Karpas-422 (cell line): Measurements from ENCODE around the gene CCDC14. TPM values are rescaled to one million over a fixed set of nuclear protein-coding genes. Genes with fewer than 3 reads are reported as not detected.
"Not testable (repeated sequence)": the region's sequence is repeated elsewhere in the genome, so short reads cannot be mapped to it uniquely, and the experiment has no call there.

ENCODE experiments used
- DNase-seq: peaks from one replicate; pipeline ENCODE4 v3.0.0-alpha.2; 2015
- H2AFZ ChIP-seq: fragments of 200-600 bp; sonication (generic); 2 replicates; pipeline ENCODE4 v1.6.1; 2014; ENCODE audit warnings: antibody characterized with exemption, low read length, mixed read lengths
- H3K27ac ChIP-seq: fragments of 200-600 bp; sonication (generic); 2 replicates; pipeline ENCODE4 v1.5.1; 2014; ENCODE audit warnings: mild to moderate bottlenecking, low read length, moderate library complexity
- H3K27me3 ChIP-seq: fragments of 200-600 bp; sonication (generic); 2 replicates; pipeline ENCODE4 v1.6.1; 2014; ENCODE audit warnings: low read length, mixed read lengths
- H3K36me3 ChIP-seq: fragments of 200-600 bp; sonication (generic); 2 replicates; pipeline ENCODE4 v1.6.1; 2014; ENCODE audit warnings: low read length, mixed read lengths; ENCODE audit not compliant: insufficient read depth
- H3K4me1 ChIP-seq: fragments of 200-600 bp; sonication (generic); 2 replicates; pipeline ENCODE4 v1.6.1; 2014; ENCODE audit warnings: mild to moderate bottlenecking, low read length, mixed read lengths
- H3K4me2 ChIP-seq: fragments of 200-600 bp; sonication (generic); 2 replicates; pipeline ENCODE4 v1.6.1; 2014; ENCODE audit warnings: low read length, low read depth, mild to moderate bottlenecking; ENCODE audit not compliant: poor library complexity, severe bottlenecking
- H3K4me3 ChIP-seq: fragments of 200-600 bp; sonication (generic); 2 replicates; pipeline ENCODE4 v1.5.1; 2014; ENCODE audit warnings: mild to moderate bottlenecking, antibody characterized with exemption, low read length, mixed read lengths
- H3K79me2 ChIP-seq: fragments of 200-600 bp; sonication (generic); 2 replicates; pipeline ENCODE4 v1.6.1; 2014; ENCODE audit warnings: mild to moderate bottlenecking, low read length, mixed read lengths
- H3K9ac ChIP-seq: fragments of 200-600 bp; sonication (generic); 2 replicates; pipeline ENCODE4 v1.6.0; 2014; ENCODE audit warnings: low read length
- H3K9me2 ChIP-seq: fragments of 200-600 bp; sonication (generic), shearing (Covaris generic); replicated peaks from 2 replicates; pipeline ENCODE4 v1.6.0; 2014; ENCODE audit warnings: mild to moderate bottlenecking, low read length, moderate library complexity; ENCODE audit not compliant: insufficient read depth
- H3K9me3 ChIP-seq: fragments of 300-700, 200-600 bp; sonication (generic); 2 replicates; pipeline ENCODE4 v1.6.1; 2014; ENCODE audit warnings: low read length, mixed read lengths
- H4K20me1 ChIP-seq: fragments of 200-600 bp; sonication (generic); 2 replicates; pipeline ENCODE4 v1.6.1; 2014; ENCODE audit warnings: mild to moderate bottlenecking, antibody characterized with exemption, low read length, low read depth; ENCODE audit not compliant: insufficient read depth
- total RNA-seq: library from RNA; depleted of rRNA; stranded (reverse); fragments of >200 nt; shearing (Covaris generic); gene quantifications from 2 replicates; pipeline ENCODE4 v1.2.3, GENCODE V29; 2014; ENCODE audit warnings: low replicate concordance; rRNA removed

The CCDC14 gene
- total RNA-seq = 72.2 and 134 TPM in 2 replicates

- Histone ChIP-seq H3K4me1 (peaks cover 38% of the 10 kb centered on the region), H3K9me2 (no peaks in the 10 kb centered on the region), H3K9ac (peak within 1 kb of the TSS; percentile 87), H3K4me3 (peak within 1 kb of the TSS; percentile 76), H4K20me1 (no peaks in the 10 kb centered on the region), H2AFZ (peak within 1 kb of the TSS; percentile 94), H3K27ac (peak within 1 kb of the TSS; percentile 54), H3K27me3 (no peaks in the 10 kb centered on the region), H3K9me3 (no peaks in the 10 kb centered on the region), H3K79me2 (peaks cover 41% of the 10 kb centered on the region), H3K36me3 (peaks cover 5% of the 10 kb centered on the region; the same call in 1 of the 2 replicates), H3K4me2 (peak within 1 kb of the TSS; percentile 78)
- DNase-seq = peak; percentile 94
These were observed at the start of gene CCDC14 for GRCh38 chr3:123960781-123961507. Gene CCDC14, minus strand, starts transcription at chr3:123961229. Its CDS starts 56 bp downstream, at chr3:123961173.

DNA sequence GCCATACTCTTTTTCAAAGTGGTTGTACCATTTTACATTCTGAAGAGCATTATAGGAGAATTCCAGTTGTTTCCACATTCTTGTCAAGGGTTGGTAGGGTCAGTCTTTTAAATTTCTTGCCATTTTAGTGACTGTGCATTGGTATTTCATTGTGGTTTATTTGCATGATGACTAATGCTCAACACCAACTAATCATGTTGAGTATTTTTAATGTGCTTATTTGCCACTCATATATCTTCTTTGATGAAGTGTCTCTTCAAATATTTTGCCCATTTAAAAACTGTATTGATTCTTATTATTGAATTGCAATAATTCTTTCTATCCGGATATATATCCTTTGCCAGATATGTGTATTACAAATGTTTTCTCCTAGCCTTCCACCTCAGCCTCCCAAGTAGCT, 47.3 kb upstream of the CCDC14 start:
- H3K27ac ChIP-seq, H4K20me1 ChIP-seq, H2AFZ ChIP-seq, H3K4me3 ChIP-seq, H3K27me3 ChIP-seq, H3K4me1 ChIP-seq, H3K9me3 ChIP-seq, DNase-seq, H3K4me2 ChIP-seq, H3K36me3 ChIP-seq, H3K9ac ChIP-seq, H3K79me2 ChIP-seq, H3K9me2 ChIP-seq: not testable (repeated sequence)

GRCh38 chr3:124007186-124007585, 46.2 kb upstream of the CCDC14 start:
- H3K9me3 ChIP-seq = no peaks in the 10 kb centered on the region
- H3K4me3 ChIP-seq = no peak overlapping the region
- no peaks in the 10 kb centered on the region for H3K79me2 ChIP-seq
- H3K36me3 ChIP-seq = no peaks in the 10 kb centered on the region
- DNase-seq = no peak
- no peaks in the 10 kb centered on the region for H3K4me1 ChIP-seq
- H3K9me2 ChIP-seq = no peaks in the 10 kb centered on the region
- H2AFZ ChIP-seq = no peak overlapping the region
- no peak overlapping the region for H3K4me2 ChIP-seq
- H4K20me1 ChIP-seq = no peaks in the 10 kb centered on the region
- H3K27ac ChIP-seq = no peak overlapping the region
- no peak overlapping the region for H3K9ac ChIP-seq
- no peaks in the 10 kb centered on the region for H3K27me3 ChIP-seq

- H3K79me2 ChIP-seq, H3K4me1 ChIP-seq, H4K20me1 ChIP-seq, H3K36me3 ChIP-seq, H3K4me2 ChIP-seq, H3K27ac ChIP-seq, H3K27me3 ChIP-seq, H3K9me3 ChIP-seq, H3K4me3 ChIP-seq, H2AFZ ChIP-seq, H3K9me2 ChIP-seq, DNase-seq, H3K9ac ChIP-seq: not testable (repeated sequence)
These were observed 41.5 kb upstream of the CCDC14 start for GRCh38 chr3:124002405-124003079.

DNA sequence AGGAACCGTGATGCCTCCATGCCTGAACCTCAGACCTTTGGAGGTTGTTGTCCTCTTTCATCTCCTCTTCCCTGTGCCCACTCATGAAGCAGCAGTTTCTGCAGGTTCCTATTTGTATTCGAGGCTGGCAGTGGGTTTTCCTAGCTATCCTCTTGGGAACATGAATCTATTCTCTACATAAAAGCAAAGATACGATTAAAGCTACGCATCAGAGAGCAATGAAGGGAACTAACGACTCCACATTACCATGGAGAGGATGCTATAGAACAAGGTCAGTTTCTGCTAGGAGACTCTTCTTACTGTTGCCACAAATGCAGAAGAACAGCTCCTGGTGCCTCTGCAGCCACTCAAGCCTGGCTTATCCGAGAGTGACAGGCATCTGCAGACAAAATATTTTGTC, 40.3 kb upstream of the CCDC14 start:
- H2AFZ ChIP-seq, H3K4me2 ChIP-seq, H3K27ac ChIP-seq, H3K4me3 ChIP-seq, H3K36me3 ChIP-seq, H4K20me1 ChIP-seq, H3K9me2 ChIP-seq, H3K79me2 ChIP-seq, H3K27me3 ChIP-seq, H3K9me3 ChIP-seq, DNase-seq, H3K4me1 ChIP-seq, H3K9ac ChIP-seq: not testable (repeated sequence)

DNA sequence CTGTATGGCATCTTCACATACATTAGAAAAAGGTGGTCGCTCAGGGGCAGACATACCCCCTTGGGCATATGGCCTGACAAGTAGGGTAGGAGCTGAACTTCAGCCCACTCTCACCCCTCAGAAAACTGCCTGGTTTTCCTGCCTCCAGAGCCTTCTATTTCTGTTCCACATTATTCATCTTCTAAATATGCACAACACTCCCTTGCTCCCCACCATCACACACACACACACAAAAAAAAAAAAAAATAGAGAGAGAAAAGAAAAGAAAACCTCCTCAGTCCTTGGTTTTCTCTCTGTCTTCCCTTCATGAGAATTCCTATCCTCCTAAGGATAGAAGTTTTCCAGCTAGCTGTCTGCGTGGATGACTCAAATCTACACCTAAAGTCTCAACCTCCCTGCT, 36.5 kb upstream of the CCDC14 start:
- no peaks in the 10 kb centered on the region for H3K79me2 ChIP-seq
- H3K4me1 ChIP-seq = no peaks in the 10 kb centered on the region
- no peak overlapping the region for H3K4me2 ChIP-seq
- no peak overlapping the region for H3K4me3 ChIP-seq
- no peaks in the 10 kb centered on the region for H3K9me3 ChIP-seq
- no peak overlapping the region for H3K9ac ChIP-seq
- no peaks in the 10 kb centered on the region for H3K9me2 ChIP-seq
- no peaks in the 10 kb centered on the region for H3K27me3 ChIP-seq
- no peak overlapping the region for H3K27ac ChIP-seq
- no peak overlapping the region for H2AFZ ChIP-seq
- DNase-seq = no peak
- no peaks in the 10 kb centered on the region for H3K36me3 ChIP-seq
- H4K20me1 ChIP-seq = no peaks in the 10 kb centered on the region

DNA sequence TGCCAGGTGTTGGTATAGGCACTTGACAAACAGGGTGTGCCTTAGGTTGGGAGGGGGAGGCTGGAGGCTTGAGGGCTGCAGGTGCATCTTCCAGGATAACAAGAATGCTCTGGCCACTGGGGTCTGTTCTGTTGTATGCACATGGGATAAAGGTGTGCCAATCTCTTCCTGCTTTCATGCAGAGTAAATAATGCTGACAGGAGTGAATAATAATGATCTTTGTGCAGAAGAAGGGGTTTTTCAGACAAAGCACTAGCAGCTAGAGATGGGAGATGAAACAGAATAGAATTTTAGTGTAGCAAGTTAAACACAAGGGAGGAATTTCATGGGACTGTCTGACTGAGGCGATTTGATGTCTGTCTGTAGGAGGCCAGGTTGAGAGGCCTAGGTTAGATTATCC, 32.8 kb upstream of the CCDC14 start:
- no peaks in the 10 kb centered on the region for H4K20me1 ChIP-seq
- H3K4me3 ChIP-seq = no peak overlapping the region
- H3K79me2 ChIP-seq = no peaks in the 10 kb centered on the region
- H3K4me2 ChIP-seq = no peak overlapping the region
- H3K9ac ChIP-seq = no peak overlapping the region
- H3K9me3 ChIP-seq = no peaks in the 10 kb centered on the region
- no peak overlapping the region for H3K27ac ChIP-seq
- H3K36me3 ChIP-seq = no peaks in the 10 kb centered on the region
- no peaks in the 10 kb centered on the region for H3K4me1 ChIP-seq
- DNase-seq = no peak
- H3K9me2 ChIP-seq = no peaks in the 10 kb centered on the region
- no peaks in the 10 kb centered on the region for H3K27me3 ChIP-seq
- no peak overlapping the region for H2AFZ ChIP-seq

- not testable (repeated sequence) for H3K9ac ChIP-seq, H3K79me2 ChIP-seq, H3K27me3 ChIP-seq, H3K9me2 ChIP-seq, H4K20me1 ChIP-seq, H3K27ac ChIP-seq, H3K9me3 ChIP-seq, H3K4me2 ChIP-seq, H3K36me3 ChIP-seq, H3K4me1 ChIP-seq, H2AFZ ChIP-seq, DNase-seq, H3K4me3 ChIP-seq
These were observed 30.9 kb upstream of the CCDC14 start, which contains the start of gene ROPN1 for GRCh38 chr3:123991730-123992588. Gene ROPN1, minus strand, starts transcription at chr3:123992124. Its CDS starts 11,643 bp downstream, at chr3:123980481.
